H9 (cell line): ENCODE measurements around the gene SHBG. TPM values are rescaled to one million over a fixed set of nuclear protein-coding genes. Genes with fewer than 3 reads are reported as not detected.

ENCODE experiments used
- DNase-seq: peaks from one replicate; pipeline ENCODE4 v3.0.0-alpha.2; 2017
- H2AFZ ChIP-seq: one replicate; pipeline ENCODE4 v1.6.1; 2013; ENCODE audit warnings: mild to moderate bottlenecking, low read length, control low read depth, moderate library complexity
- H2AK5ac ChIP-seq: 2 replicates; pipeline ENCODE4 v1.6.1; 2013; ENCODE audit warnings: low read length, control low read depth, mixed read lengths; ENCODE audit not compliant: insufficient read length
- H2BK120ac ChIP-seq: one replicate; pipeline ENCODE4 v1.6.1; 2013; ENCODE audit warnings: low read depth, mild to moderate bottlenecking, low read length, control low read depth, inconsistent platforms; ENCODE audit not compliant: poor library complexity, severe bottlenecking
- H2BK12ac ChIP-seq: 2 replicates; pipeline ENCODE4 v1.6.1; 2013; ENCODE audit warnings: low read length, control low read depth, mixed read lengths, low read depth; ENCODE audit not compliant: insufficient read length
- H2BK15ac ChIP-seq: 2 replicates; pipeline ENCODE4 v1.6.1; 2013; ENCODE audit warnings: low read depth, low read length, control low read depth
- H2BK20ac ChIP-seq: one replicate; pipeline ENCODE4 v1.6.1; 2013; ENCODE audit warnings: low read depth, mild to moderate bottlenecking, low read length, control low read depth, inconsistent platforms; ENCODE audit not compliant: poor library complexity, severe bottlenecking
- H2BK5ac ChIP-seq: 2 replicates; pipeline ENCODE4 v1.6.1; 2013; ENCODE audit warnings: low read length, control low read depth, mixed read lengths; ENCODE audit not compliant: insufficient read length
- H3K14ac ChIP-seq: 2 replicates; pipeline ENCODE4 v1.6.1; 2013; ENCODE audit warnings: low read length, control low read depth; ENCODE audit not compliant: insufficient read depth
- H3K18ac ChIP-seq: 2 replicates; pipeline ENCODE4 v1.6.1; 2013; ENCODE audit warnings: low read depth, mild to moderate bottlenecking, mixed read lengths, low read length, control low read depth; ENCODE audit not compliant: insufficient read length
- H3K23ac ChIP-seq: 2 replicates; pipeline ENCODE4 v1.6.1; 2013; ENCODE audit warnings: low read length, control low read depth, mixed read lengths, low read depth; ENCODE audit not compliant: insufficient read length
- H3K23me2 ChIP-seq: 2 replicates; pipeline ENCODE4 v1.6.1; 2013; ENCODE audit warnings: low read depth, mild to moderate bottlenecking, mixed read lengths, low read length, control low read depth; ENCODE audit not compliant: insufficient read length, poor library complexity, severe bottlenecking
- H3K27ac ChIP-seq: 2 replicates; pipeline ENCODE4 v1.5.1; 2013; ENCODE audit warnings: low read length, control low read depth, mixed read lengths, low read depth; ENCODE audit not compliant: insufficient read length
- H3K27me3 ChIP-seq: 2 replicates; pipeline ENCODE4 v1.6.1; 2013; ENCODE audit warnings: low read length, control low read depth, inconsistent platforms; ENCODE audit not compliant: insufficient read depth
- H3K4ac ChIP-seq: 2 replicates; pipeline ENCODE4 v1.6.1; 2013; ENCODE audit warnings: low read depth, mild to moderate bottlenecking, control low read depth, inconsistent platforms, low read length, moderate library complexity
- H3K4me1 ChIP-seq: 2 replicates; pipeline ENCODE4 v1.6.1; 2013; ENCODE audit warnings: low read length, control low read depth, inconsistent platforms; ENCODE audit not compliant: insufficient read depth
- H3K4me2 ChIP-seq: 2 replicates; pipeline ENCODE4 v1.6.1; 2013; ENCODE audit warnings: low read length, control low read depth, mixed read lengths; ENCODE audit not compliant: insufficient read length, insufficient read depth
- H3K56ac ChIP-seq: 2 replicates; pipeline ENCODE4 v1.6.1; 2013; ENCODE audit warnings: low read depth, mild to moderate bottlenecking, mixed read lengths, low read length, control low read depth; ENCODE audit not compliant: insufficient read length
- H3K79me1 ChIP-seq: 2 replicates; pipeline ENCODE4 v1.6.1; 2013; ENCODE audit warnings: low read depth, mild to moderate bottlenecking, moderate library complexity, low read length, control low read depth, inconsistent platforms; ENCODE audit not compliant: insufficient read depth, poor library complexity, severe bottlenecking
- H3K79me2 ChIP-seq: 2 replicates; pipeline ENCODE4 v1.6.1; 2013; ENCODE audit warnings: low read length, control low read depth, inconsistent platforms; ENCODE audit not compliant: insufficient read depth
- H3K9ac ChIP-seq: 2 replicates; pipeline ENCODE4 v1.6.1; 2013; ENCODE audit warnings: low read length, control low read depth, mixed read lengths; ENCODE audit not compliant: insufficient read length; ENCODE audit errors: extremely low read depth
- H3K9me3 ChIP-seq: one replicate; pipeline ENCODE4 v1.6.1; 2013; ENCODE audit warnings: low read depth, low read length, inconsistent platforms; ENCODE audit not compliant: control insufficient read depth
- H3T11ph ChIP-seq: one replicate; pipeline ENCODE4 v1.6.1; 2013; ENCODE audit warnings: mild to moderate bottlenecking, low read length, control low read depth, inconsistent platforms
- H4K20me1 ChIP-seq: one replicate; pipeline ENCODE4 v1.6.1; 2013; ENCODE audit not compliant: control insufficient read depth, insufficient read length, insufficient read depth
- H4K5ac ChIP-seq: 2 replicates; pipeline ENCODE4 v1.6.1; 2013; ENCODE audit warnings: low read depth, mild to moderate bottlenecking, mixed read lengths, low read length, control low read depth; ENCODE audit not compliant: insufficient read length
- H4K8ac ChIP-seq: replicated peaks from 2 replicates; pipeline ENCODE4 v1.6.1; 2013; ENCODE audit warnings: low read length, control low read depth, mixed read lengths, low read depth; ENCODE audit not compliant: insufficient read length
- H4K91ac ChIP-seq: 2 replicates; pipeline ENCODE4 v1.6.1; 2013; ENCODE audit warnings: low read depth, mild to moderate bottlenecking, moderate library complexity, mixed read lengths, low read length, control low read depth; ENCODE audit not compliant: insufficient read length
- H3K27ac Mint-ChIP-seq, 3 experiments: 2 replicates in 2 of 3; 3 replicates in 1 of 3; pipeline ENCODE4 v1.8.0; 2020 to 2021; ENCODE audit warnings: mixed read lengths in 3 of 3, mild to moderate bottlenecking in 1 of 3, moderate library complexity in 1 of 3
- H3K27me3 Mint-ChIP-seq: 2 replicates; pipeline ENCODE4 v1.8.0; 2021; ENCODE audit warnings: low read depth, mild to moderate bottlenecking, moderate library complexity, mixed read lengths
- H3K36me3 Mint-ChIP-seq, 3 experiments: 2 replicates in 2 of 3; 3 replicates in 1 of 3; pipeline ENCODE4 v1.8.0; 2020 to 2021; ENCODE audit warnings: low read depth in 3 of 3, mixed read lengths in 3 of 3; ENCODE audit not compliant: insufficient read depth in 1 of 3
- H3K4me1 Mint-ChIP-seq, 2 experiments: 2 replicates each; pipeline ENCODE4 v1.8.0; 2020; ENCODE audit warnings: mixed read lengths in 2 of 2
- H3K4me3 Mint-ChIP-seq, 2 experiments: 2 replicates in 1 of 2; 3 replicates in 1 of 2; pipeline ENCODE4 v1.8.0; 2020 to 2021; ENCODE audit warnings: mild to moderate bottlenecking in 2 of 2, mixed read lengths in 2 of 2, moderate library complexity in 1 of 2
- H3K9me3 Mint-ChIP-seq, 2 experiments: 2 replicates in 1 of 2; 3 replicates in 1 of 2; pipeline ENCODE4 v1.8.0; 2020; ENCODE audit warnings: mild to moderate bottlenecking in 2 of 2, mixed read lengths in 2 of 2, moderate library complexity in 1 of 2
- CTCF ChIP-seq: fragments of 200-600 bp; sonication (generic); conservative IDR thresholded peaks from 3 replicates; pipeline ENCODE4 v1.8.0; 2021; ENCODE audit warnings: antibody characterized with exemption, mild to moderate bottlenecking
- whole genome bisulfite sequencing: extraction: QIAGEN DNeasy Blood & Tissue Kit; methylation state at CpG from one replicate; pipeline ENCODE4 v1.1.7; 2013; ENCODE audit warnings: missing lambda C conversion rate, low lambda C conversion rate, mixed read lengths; ENCODE audit not compliant: insufficient read length; ENCODE audit errors: extremely low coverage; 5-methylcytosine and 5-hydroxymethylcytosine counted together
- total RNA-seq: library from RNA; stranded (reverse); gene quantifications from 2 replicates; pipeline ENCODE4 v1.2.1, GENCODE V29; 2021

SHBG gene
- total RNA-seq, 1 experiment from 2014 or later = 1.6 TPM

GRCh38 chr17:7580604-7581575 lies 49.0 kb upstream of the SHBG start:
- no peak overlapping the region for H3K4ac ChIP-seq
- no peak overlapping the region for H3K14ac ChIP-seq
- H2AFZ ChIP-seq = no peak overlapping the region
- H3K9me3 ChIP-seq = no peaks in the 10 kb centered on the region
- H2BK120ac ChIP-seq = no peak overlapping the region
- no peak overlapping the region for H2BK12ac ChIP-seq
- no CpG with 5 or more reads among the region's 23 CpGs for WGBS
- DNase-seq = peak; percentile 42
- no peak for TF ChIP-seq CTCF
- no peaks in the 10 kb centered on the region; the same call in 1 of the 2 replicates for H3K79me2 ChIP-seq
- H4K20me1 ChIP-seq = no peaks in the 10 kb centered on the region
- no peak overlapping the region for H3K56ac ChIP-seq
- H3K4me2 ChIP-seq = no peak overlapping the region
- H4K8ac ChIP-seq = no peak overlapping the region
- peak overlapping the region in 1 of 2 experiments; percentile 47; a peak in 3 of 5 replicates for H3K4me3 Mint-ChIP-seq
- H2BK15ac ChIP-seq = no peak overlapping the region
- H3K23me2 ChIP-seq = peaks cover 3% of the 10 kb centered on the region
- no peak overlapping the region for H4K91ac ChIP-seq
- H3K23ac ChIP-seq = no peak overlapping the region
- no peaks in the 10 kb centered on the region for H3K79me1 ChIP-seq
- H3K18ac ChIP-seq = no peak overlapping the region
- no peak overlapping the region for H2AK5ac ChIP-seq
- H2BK20ac ChIP-seq = no peak overlapping the region
- H3K27me3 Mint-ChIP-seq = peaks cover 2% of the 10 kb centered on the region
- H4K5ac ChIP-seq = no peak overlapping the region
- no peaks in the 10 kb centered on the region for H3K4me1 ChIP-seq
- H3K36me3 Mint-ChIP-seq = peaks cover 33 to 54% (median 45%) of the 10 kb centered on the region in 3 experiments
- H3K27ac ChIP-seq = no peak overlapping the region
- H3K27ac Mint-ChIP-seq = peak overlapping the region in 2 of 3 experiments; percentile 64 to 96; a peak in 5 of 7 replicates
- no peak overlapping the region for H2BK5ac ChIP-seq
- no peaks in the 10 kb centered on the region for H3K27me3 ChIP-seq
- peaks cover 45 to 54% of the 10 kb centered on the region in 2 experiments for H3K4me1 Mint-ChIP-seq
- peaks cover 0 to 3% of the 10 kb centered on the region in 2 experiments; a peak in 1 of 5 replicates for H3K9me3 Mint-ChIP-seq
- H3T11ph ChIP-seq = no peak overlapping the region
- no peak overlapping the region for H3K9ac ChIP-seq
